GM21825 (cell line): ENCODE measurements around the gene CD160.
"Not testable (repeated sequence)": the region's sequence is repeated elsewhere in the genome, so short reads cannot be mapped to it uniquely, and the experiment has no call there.

Experiments
- ATAC-seq: cut with Tn5 transposase; IDR thresholded peaks from one replicate; pipeline ENCODE4 v1.9.1; 2021; ENCODE audit warnings: mild to moderate bottlenecking, moderate library complexity; ENCODE audit not compliant: unreplicated experiment

Gene CD160

GRCh38 chr1:145758116-145758515 is 38.8 kb downstream of the CD160 start:
- ATAC-seq = no peak

- ATAC-seq = no peak
Measured at GRCh38 chr1:145758575-145758974, 39.3 kb downstream of the CD160 start.

- no peak for ATAC-seq
Measured at GRCh38 chr1:145759721-145760120, 40.4 kb downstream of the CD160 start.

GRCh38 chr1:145760395-145760949 is 41.2 kb downstream of the CD160 start:
- ATAC-seq = not testable (repeated sequence)

- ATAC-seq = not testable (repeated sequence)
Measured at GRCh38 chr1:145761498-145761897, 42.2 kb downstream of the CD160 start.

- not testable (repeated sequence) for ATAC-seq
Measured at GRCh38 chr1:145762001-145762400, 42.7 kb downstream of the CD160 start.

- ATAC-seq = not testable (repeated sequence)
Measured at GRCh38 chr1:145764231-145764940, 45.1 kb downstream of the CD160 start.

GRCh38 chr1:145765127-145765526 is 45.8 kb downstream of the CD160 start:
- ATAC-seq = not testable (repeated sequence)

- ATAC-seq = not testable (repeated sequence)
Measured at GRCh38 chr1:145765585-145766360, 46.5 kb downstream of the CD160 start.

- not testable (repeated sequence) for ATAC-seq
Measured at GRCh38 chr1:145766926-145767325, 47.6 kb downstream of the CD160 start.

GRCh38 chr1:145768004-145768403 is 48.7 kb downstream of the CD160 start:
- ATAC-seq = not testable (repeated sequence)

GRCh38 chr1:145771056-145771455 is 51.8 kb downstream of the CD160 start:
- no peak for ATAC-seq

GRCh38 chr1:145773423-145773822 is 54.1 kb downstream of the CD160 start:
- no peak for ATAC-seq

- ATAC-seq = no peak
Measured at GRCh38 chr1:145777357-145778145, 58.3 kb downstream of the CD160 start.

GRCh38 chr1:145778146-145778540 is 58.8 kb downstream of the CD160 start:
- ATAC-seq = no peak

GRCh38 chr1:145782272-145783099 is 63.2 kb downstream of the CD160 start:
- no peak for ATAC-seq

GRCh38 chr1:145784409-145784808 is 65.1 kb downstream of the CD160 start:
- ATAC-seq = no peak

GRCh38 chr1:145785547-145785946 is 66.2 kb downstream of the CD160 start:
- no peak for ATAC-seq

GRCh38 chr1:145786271-145786670 is 67.0 kb downstream of the CD160 start:
- ATAC-seq = no peak

- ATAC-seq = no peak
Measured at GRCh38 chr1:145788580-145788979, 69.3 kb downstream of the CD160 start.
